Measurements from ENCODE around the gene TMPRSS11D. TPM values are rescaled to one million over a fixed set of nuclear protein-coding genes. Genes with fewer than 3 reads are reported as not detected.

TMPRSS11D gene
- polyA plus RNA-seq, 2 of the 4 experiments (the other 2 are of a cell fraction): not detected

DNA sequence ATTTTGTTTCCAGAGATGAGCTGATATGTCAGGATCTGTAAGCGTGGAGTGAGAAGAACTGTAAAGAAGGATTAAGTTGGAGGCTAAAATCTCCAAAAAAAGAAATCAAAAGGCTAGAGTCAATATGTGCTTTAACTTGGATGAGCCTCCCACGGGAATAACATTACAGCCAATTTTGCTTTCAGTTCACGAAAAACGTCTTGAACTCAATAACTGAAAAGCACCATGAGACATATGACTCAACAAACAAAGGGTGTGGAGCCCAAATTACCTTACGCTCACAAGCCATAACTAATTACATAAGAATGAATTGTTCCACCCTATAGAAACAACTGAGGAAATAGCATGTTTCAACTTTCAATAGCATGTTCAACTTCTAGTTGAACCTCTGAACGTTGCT, 22.3 kb downstream of the TMPRSS11D start:
- Histone ChIP-seq H3K9me3 (no peaks in the 10 kb centered on the region), H3K27ac (no peak overlapping the region), H3K4me2 (no peak overlapping the region), H3K4me1 (no peaks in the 10 kb centered on the region), H3K4me3 (no peak overlapping the region)
- DNase-seq (ENCODE audit: low read depth in 1 of 2, low spot score in 1 of 2): no peak
- ATAC-seq: no peak
- no peak for FAIRE-seq
- WGBS (ENCODE audit: missing lambda C conversion rate): 19% methylated on average over 6 of the region's 6 CpGs
- ChIA-PET CTCF (no interaction called here), POLR2A (no interaction called here)
- TF ChIP-seq MYC (IDR thresholded peaks at IDR 0.05; ENCODE audit: borderline replicate concordance, low read length): no peak
- TF ChIP-seq ZSCAN20 (CRISPR knock-in tag; IDR thresholded peaks at IDR 0.05): no peak
- TF ChIP-seq HOXB5 (CRISPR knock-in tag; IDR thresholded peaks at IDR 0.05): no peak

DNA sequence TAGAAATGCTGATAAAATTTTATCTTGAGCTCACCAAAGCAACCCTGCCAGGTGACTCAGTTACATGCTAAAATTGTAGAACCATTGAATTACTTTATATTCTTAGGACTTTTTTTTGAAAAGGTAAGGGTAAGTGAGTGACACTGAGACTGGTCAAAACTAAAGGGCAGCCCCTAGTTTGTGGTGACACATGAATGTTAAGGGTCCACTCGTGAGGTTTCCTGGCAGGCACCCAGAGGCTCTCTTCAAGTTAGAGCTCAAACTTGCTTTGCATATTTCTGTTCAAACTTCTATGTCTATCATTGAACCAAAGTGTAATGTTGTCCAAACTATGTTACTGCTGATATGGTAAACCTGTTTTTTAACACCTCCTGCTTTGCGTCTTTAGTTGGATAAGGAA, 30.5 kb downstream of the TMPRSS11D start:
- DNase-seq (ENCODE audit: low read depth in 1 of 2, low spot score in 1 of 2) (no peak), ATAC-seq (no peak), FAIRE-seq (no peak)
- no peak overlapping the region for H3K4me3 ChIP-seq
- CTCF ChIA-PET: interaction anchor here (1.2 kb wide), 1 partner anchor 9 kb away, joined by 3 read pairs; no protein-coding TSS in a partner anchor
- H3K4me2 ChIP-seq: no peak overlapping the region
- H3K4me1 ChIP-seq: no peaks in the 10 kb centered on the region
- no peaks in the 10 kb centered on the region for H3K9me3 ChIP-seq
- H3K27ac ChIP-seq: no peak overlapping the region
- TF ChIP-seq HOXB5 (CRISPR knock-in tag; IDR thresholded peaks at IDR 0.05) (no peak), RNF2 (IDR thresholded peaks at IDR 0.05; ENCODE audit: borderline replicate concordance, low read depth) (no peak), JUN (IDR thresholded peaks at IDR 0.05) (no peak), ZSCAN20 (CRISPR knock-in tag; IDR thresholded peaks at IDR 0.05) (no peak)
- TF ChIP-seq, protein P1, sequence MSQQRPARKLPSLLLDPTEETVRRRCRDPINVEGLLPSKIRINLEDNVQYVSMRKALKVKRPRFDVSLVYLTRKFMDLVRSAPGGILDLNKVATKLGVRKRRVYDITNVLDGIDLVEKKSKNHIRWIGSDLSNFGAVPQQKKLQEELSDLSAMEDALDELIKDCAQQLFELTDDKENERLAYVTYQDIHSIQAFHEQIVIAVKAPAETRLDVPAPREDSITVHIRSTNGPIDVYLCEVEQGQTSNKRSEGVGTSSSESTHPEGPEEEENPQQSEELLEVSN (IDR thresholded peaks at IDR 0.05; ENCODE audit: borderline replicate concordance, low read depth): no peak
- TF ChIP-seq, protein P2, sequence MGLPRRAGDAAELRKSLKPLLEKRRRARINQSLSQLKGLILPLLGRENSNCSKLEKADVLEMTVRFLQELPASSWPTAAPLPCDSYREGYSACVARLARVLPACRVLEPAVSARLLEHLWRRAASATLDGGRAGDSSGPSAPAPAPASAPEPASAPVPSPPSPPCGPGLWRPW (IDR thresholded peaks at IDR 0.05): no peak
- POLR2A ChIA-PET: no interaction called here
- 47% methylated on average over 2 of the region's 2 CpGs for WGBS (ENCODE audit: missing lambda C conversion rate)

DNA sequence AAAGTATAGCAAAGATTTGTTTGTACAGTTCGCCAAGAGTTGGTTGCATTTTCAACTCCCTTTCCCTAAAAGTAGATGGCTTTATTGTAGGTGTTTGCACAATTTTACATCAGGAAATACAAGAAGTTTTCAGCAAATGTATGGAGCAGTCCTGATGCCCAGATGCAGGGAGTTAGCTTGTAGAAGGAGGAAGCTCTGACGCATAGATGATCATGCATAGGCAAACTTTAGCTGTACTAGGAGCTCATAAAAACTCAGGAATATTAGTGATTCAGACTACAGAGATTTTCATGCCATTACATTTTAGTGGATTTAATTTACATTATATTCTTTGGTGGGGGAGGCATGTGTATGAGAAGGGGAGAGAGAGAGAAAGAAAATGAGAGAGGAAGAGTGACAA, 62.9 kb downstream of the TMPRSS11D start:
- no peak for ATAC-seq
- no peaks in the 10 kb centered on the region for H3K9me3 ChIP-seq
- TF ChIP-seq CBX2 (IDR thresholded peaks at IDR 0.05; ENCODE audit: borderline replicate concordance, low read depth) (no peak), HOXB13 (CRISPR knock-in tag; IDR thresholded peaks at IDR 0.05; ENCODE audit: low read depth) (no peak), FOSB (CRISPR knock-in tag; IDR thresholded peaks at IDR 0.05) (no peak), ESRRA (IDR thresholded peaks at IDR 0.05; ENCODE audit: borderline replicate concordance, low read length) (no peak), HOXA7 (CRISPR knock-in tag; IDR thresholded peaks at IDR 0.05) (no peak), HEYL (CRISPR knock-in tag; IDR thresholded peaks at IDR 0.05) (no peak), KDM5A (IDR thresholded peaks at IDR 0.05) (no peak), JUNB (IDR thresholded peaks at IDR 0.05) (no peak), FOSL2 (IDR thresholded peaks at IDR 0.05) (no peak), FOSL2 (CRISPR knock-in tag; IDR thresholded peaks at IDR 0.05) (no peak), MAZ (IDR thresholded peaks at IDR 0.05; ENCODE audit: borderline replicate concordance, low read depth, low read length) (no peak), SREBF2 (IDR thresholded peaks at IDR 0.05) (no peak), RCOR1 (IDR thresholded peaks at IDR 0.05; ENCODE audit: low read depth, low read length) (no peak), HDAC2 (IDR thresholded peaks at IDR 0.05) (no peak), CEBPB (IDR thresholded peaks at IDR 0.05) (no peak), ZC3H11A (IDR thresholded peaks at IDR 0.05) (no peak), BHLHE40 (IDR thresholded peaks at IDR 0.05; ENCODE audit: low read depth, low read length) (no peak)
- TF ChIP-seq, protein P3, sequence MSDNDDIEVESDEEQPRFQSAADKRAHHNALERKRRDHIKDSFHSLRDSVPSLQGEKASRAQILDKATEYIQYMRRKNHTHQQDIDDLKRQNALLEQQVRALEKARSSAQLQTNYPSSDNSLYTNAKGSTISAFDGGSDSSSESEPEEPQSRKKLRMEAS (IDR thresholded peaks at IDR 0.05): no peak
- FAIRE-seq: no peak
- no peak overlapping the region for H3K4me2 ChIP-seq
- H3K4me3 ChIP-seq: no peak overlapping the region
- no peak overlapping the region for H3K27ac ChIP-seq
- WGBS (ENCODE audit: missing lambda C conversion rate): 70% methylated on average over 2 of the region's 2 CpGs
- no peaks in the 10 kb centered on the region for H3K4me1 ChIP-seq
- ChIA-PET CTCF (no interaction called here), POLR2A (no interaction called here)
- no peak for DNase-seq (ENCODE audit: low read depth in 1 of 2, low spot score in 1 of 2)
